IMR-90 (cell line): ENCODE measurements around the gene FTCDNL1. TPM values are rescaled to one million over a fixed set of nuclear protein-coding genes. Genes with fewer than 3 reads are reported as not detected.
A peak's percentile ranks its signal among the peaks of the same experiment; 100 is the strongest.

Source experiments
- ATAC-seq: fragments of 200-7000 bp; cut with Tn5 transposase; 2 replicates; pipeline ENCODE4 v1.9.1; 2020; ENCODE audit warnings: low read depth, mild to moderate bottlenecking, moderate library complexity
- BruUV-seq: library from RNA; stranded (reverse); fragments of 400-500 nt; replicated peaks from 2 replicates; lab custom pipeline; 2021; lab: Mats Ljungman, UMichigan
- CTCF ChIA-PET: fragments of 300-600 bp; formaldehyde crosslinking; extraction: SDS; loops from one replicate; lab custom pipeline; 2021; ENCODE audit warnings: antibody characterized with exemption; lab: Yijun Ruan, JAX
- POLR2A ChIA-PET: fragments of 300-600 bp; sonication (Branson Sonifier 250); formaldehyde crosslinking; loops from one replicate; lab custom pipeline; 2022; ENCODE audit warnings: antibody characterized with exemption; ENCODE audit not compliant: unreplicated experiment; lab: Charles Lee
- DNase-seq: peaks from one replicate; pipeline ENCODE4 v3.0.0; 2013
- H2AFZ ChIP-seq: replicated peaks from 2 replicates; pipeline ENCODE3; 2013; ENCODE audit warnings: low read length, mild to moderate bottlenecking; ENCODE audit not compliant: poor library complexity
- H2AK5ac ChIP-seq: 2 replicates; pipeline ENCODE4 v1.6.1; 2013; ENCODE audit warnings: low read depth, low read length, inconsistent platforms
- H2AK9ac ChIP-seq: replicated peaks from 2 replicates; pipeline ENCODE3; 2013; ENCODE audit warnings: mild to moderate bottlenecking, low read depth, low read length, moderate library complexity; ENCODE audit not compliant: poor library complexity
- H2BK120ac ChIP-seq: 2 replicates; pipeline ENCODE4 v1.6.1; 2013; ENCODE audit warnings: low read depth, low read length, inconsistent platforms
- H2BK15ac ChIP-seq: 3 replicates; pipeline ENCODE4 v1.6.1; 2013; ENCODE audit warnings: low read depth, low read length, inconsistent platforms
- H2BK20ac ChIP-seq: 2 replicates; pipeline ENCODE4 v1.6.1; 2013; ENCODE audit warnings: low read depth, mild to moderate bottlenecking, inconsistent platforms, low read length, moderate library complexity
- H2BK5ac ChIP-seq: 2 replicates; pipeline ENCODE4 v1.6.1; 2013; ENCODE audit warnings: mild to moderate bottlenecking, low read depth, low read length, inconsistent platforms; ENCODE audit not compliant: poor library complexity, severe bottlenecking
- H3K14ac ChIP-seq: replicated peaks from 2 replicates; pipeline ENCODE4 v1.6.1; 2013; ENCODE audit warnings: low read depth, low read length, inconsistent platforms
- H3K18ac ChIP-seq: 2 replicates; pipeline ENCODE4 v1.6.1; 2013; ENCODE audit warnings: low read depth, low read length, control low read depth
- H3K23ac ChIP-seq: 2 replicates; pipeline ENCODE4 v1.6.1; 2013; ENCODE audit warnings: low read depth, low read length, inconsistent platforms
- H3K27ac ChIP-seq: 2 replicates; pipeline ENCODE4 v1.5.1; 2013; ENCODE audit warnings: mild to moderate bottlenecking, control low read depth, low read length; ENCODE audit not compliant: insufficient read depth
- H3K27me3 ChIP-seq: 2 replicates; pipeline ENCODE4 v1.6.1; 2013; ENCODE audit warnings: low read length; ENCODE audit not compliant: control insufficient read depth, insufficient read depth
- H3K36me3 ChIP-seq: 2 replicates; pipeline ENCODE4 v1.6.1; 2013; ENCODE audit warnings: low read length, mixed read lengths; ENCODE audit not compliant: control insufficient read depth, insufficient read depth
- H3K4ac ChIP-seq: 2 replicates; pipeline ENCODE4 v1.6.1; 2013; ENCODE audit warnings: low read depth, low read length, inconsistent platforms
- H3K4me1 ChIP-seq: 2 replicates; pipeline ENCODE4 v1.6.1; 2013; ENCODE audit warnings: low read length, mixed read lengths; ENCODE audit not compliant: control insufficient read depth, insufficient read depth
- H3K4me2 ChIP-seq: 2 replicates; pipeline ENCODE4 v1.6.1; 2013; ENCODE audit warnings: low read depth, mild to moderate bottlenecking, control low read depth, low read length, moderate library complexity
- H3K4me3 ChIP-seq: 2 replicates; pipeline ENCODE4 v1.5.1; 2013; ENCODE audit warnings: low read depth, mild to moderate bottlenecking, control low read depth, low read length, moderate library complexity; ENCODE audit not compliant: insufficient read depth
- H3K56ac ChIP-seq: 2 replicates; pipeline ENCODE4 v1.6.1; 2013; ENCODE audit warnings: low read length, inconsistent platforms; ENCODE audit not compliant: insufficient read depth; ENCODE audit errors: extremely low read depth
- H3K79me1 ChIP-seq, 2 experiments: 2 replicates each; pipeline ENCODE4 v1.6.1; 2013; ENCODE audit warnings: low read length in 2 of 2, inconsistent platforms in 1 of 2, low read depth in 1 of 2
- H3K9ac ChIP-seq: 2 replicates; pipeline ENCODE4 v1.6.1; 2013; ENCODE audit warnings: low read depth, low read length, control low read depth
- H3K9me1 ChIP-seq: 2 replicates; pipeline ENCODE4 v1.6.1; 2013; ENCODE audit warnings: low read length, inconsistent platforms; ENCODE audit not compliant: insufficient read depth
- H3K9me3 ChIP-seq: 2 replicates; pipeline ENCODE4 v1.6.1; 2013; ENCODE audit warnings: low read length; ENCODE audit not compliant: control insufficient read depth, insufficient read depth
- H4K20me1 ChIP-seq: 2 replicates; pipeline ENCODE4 v1.6.1; 2013; ENCODE audit warnings: low read length, inconsistent platforms; ENCODE audit not compliant: insufficient read depth
- H4K5ac ChIP-seq: 2 replicates; pipeline ENCODE4 v1.6.1; 2013; ENCODE audit warnings: mild to moderate bottlenecking, low read depth, low read length, control low read depth
- H4K8ac ChIP-seq, 2 experiments: 2 replicates each; pipeline ENCODE4 v1.6.1; 2013; ENCODE audit warnings: low read depth in 2 of 2, low read length in 2 of 2, control low read depth in 1 of 2, inconsistent platforms in 1 of 2
- H4K91ac ChIP-seq: 2 replicates; pipeline ENCODE4 v1.6.1; 2013; ENCODE audit warnings: low read depth, low read length, inconsistent platforms; ENCODE audit not compliant: insufficient read depth
- CHD1 ChIP-seq: IDR thresholded peaks from 2 replicates; pipeline ENCODE4 v1.6.1; 2012; ENCODE audit warnings: low read depth, low read length, improper control_type of control experiment
- CTCF ChIP-seq: conservative IDR thresholded peaks from 2 replicates; pipeline ENCODE4 v1.5.1; 2012; ENCODE audit warnings: mild to moderate bottlenecking, low read depth, low read length, improper control_type of control experiment
- ELK1 ChIP-seq: fragments of 150-350 bp; IDR thresholded peaks from 2 replicates; pipeline ENCODE4 v1.6.1; 2016; ENCODE audit warnings: low read depth, mild to moderate bottlenecking, low read length, moderate library complexity, borderline replicate concordance
- FOS ChIP-seq: fragments of 150-350 bp; IDR thresholded peaks from 2 replicates; pipeline ENCODE4 v1.6.1; 2016; ENCODE audit warnings: low read depth, low read length
- MAFK ChIP-seq: IDR thresholded peaks from 2 replicates; pipeline ENCODE4 v1.6.1; 2012; ENCODE audit warnings: low read depth, low read length, improper control_type of control experiment
- MXI1 ChIP-seq: IDR thresholded peaks from 2 replicates; pipeline ENCODE4 v1.6.1; 2012; ENCODE audit warnings: low read depth, mild to moderate bottlenecking, low read length, moderate library complexity, borderline replicate concordance
- NFE2L2 ChIP-seq: fragments of 150-350 bp; IDR thresholded peaks from 2 replicates; pipeline ENCODE4 v1.6.1; 2016; ENCODE audit warnings: low read depth, mild to moderate bottlenecking, low read length
- POLR2A ChIP-seq: IDR thresholded peaks from 2 replicates; pipeline ENCODE4 v1.6.1; 2012; ENCODE audit warnings: mild to moderate bottlenecking, low read depth, low read length
- RAD21 ChIP-seq: IDR thresholded peaks from 2 replicates; pipeline ENCODE4 v1.6.1; 2012; ENCODE audit warnings: low read length, improper control_type of control experiment
- RFX5 ChIP-seq: IDR thresholded peaks from 2 replicates; pipeline ENCODE4 v1.8.0; 2012; ENCODE audit warnings: low read depth, mild to moderate bottlenecking, low read length, moderate library complexity
- WGBS, 2 experiments: methylation state at CpG; one replicate each; pipeline versions ENCODE4 v1.1.5 to v1.1.7; 2013; ENCODE audit warnings: missing lambda C conversion rate in 2 of 2; ENCODE audit not compliant: insufficient read length in 1 of 2; ENCODE audit errors: extremely low coverage in 2 of 2; 5-methylcytosine and 5-hydroxymethylcytosine counted together
- dilution Hi-C: fragments of 300-500 bp; cut with HindIII; formaldehyde crosslinking; loops from one replicate; pipeline ENCODE4 v1.14.3; 2018; ENCODE audit warnings: low sequenced_read_pairs; ENCODE audit not compliant: unreplicated experiment
- in situ Hi-C: fragments of 300-500 bp; cut with MboI; formaldehyde crosslinking; loops from 3 replicates; pipeline ENCODE4 v1.14.3; 2019; ENCODE audit warnings: low sequenced_read_pairs, inconsistent platforms, mixed read lengths
- intact Hi-C: fragments of 100-400 bp; cut with micrococcal nuclease; formaldehyde crosslinking; loops from 2 replicates; pipeline ENCODE4 v1.10.0; 2022
- polyA plus RNA-seq, 3 experiments: library from polyadenylated mRNA; depleted of rRNA; stranded (reverse); fragments of >200 nt; gene quantifications; 2 replicates each; pipeline ENCODE4 v1.2.3, GENCODE V29; 2012; ENCODE audit warnings: low replicate concordance in 1 of 3
- total RNA-seq: library from RNA; depleted of rRNA; stranded (reverse); fragments of >200 nt; gene quantifications from 2 replicates; pipeline ENCODE4 v1.2.3, GENCODE V29; 2012

The FTCDNL1 gene
- total and polyA plus RNA-seq, 2 of the 4 experiments (the other 2 are of a cell fraction): 0.18 to 0.21 TPM

- H3K23ac ChIP-seq: no peak overlapping the region
- ChIA-PET CTCF (no interaction called here), POLR2A (no interaction called here)
- H4K20me1 ChIP-seq: no peaks in the 10 kb centered on the region
- H3K9me3 ChIP-seq: peaks cover 3% of the 10 kb centered on the region; the same call in 1 of the 2 replicates
- H3K9ac ChIP-seq: no peak overlapping the region
- H4K91ac ChIP-seq: peak overlapping the region; percentile 50; the same call in 1 of the 2 replicates
- no peak overlapping the region for H3K4me3 ChIP-seq
- no peak overlapping the region for H3K27ac ChIP-seq
- no peaks in the 10 kb centered on the region for H3K36me3 ChIP-seq
- no peak overlapping the region; the same call in 1 of the 2 replicates for H3K4me2 ChIP-seq
- DNase-seq (no peak), ATAC-seq (no peak)
- H2AK9ac ChIP-seq: no peak overlapping the region
- in situ Hi-C loops (no loop called here), intact Hi-C loops (no loop called here), dilution Hi-C loops (no loop called here)
- no peaks in the 10 kb centered on the region for H3K79me1 ChIP-seq
- H3K9me1 ChIP-seq: no peaks in the 10 kb centered on the region; the same call in 1 of the 2 replicates
- H2BK120ac ChIP-seq: peak overlapping the region; percentile 57
- TF ChIP-seq RFX5 (no peak), MXI1 (no peak), NFE2L2 (no peak), CTCF (no peak), ELK1 (no peak), POLR2A (no peak), FOS (no peak), CHD1 (no peak), RAD21 (no peak), MAFK (no peak)
- H2BK5ac ChIP-seq: no peak overlapping the region
- H3K18ac ChIP-seq: peak overlapping the region; percentile 28; the same call in 1 of the 2 replicates
- no peak overlapping the region for H3K14ac ChIP-seq
- H2BK20ac ChIP-seq: peak overlapping the region; percentile 11
- H2BK15ac ChIP-seq: peak overlapping the region; percentile 75; the same call in 2 of the 3 replicates
- no peak overlapping the region; a peak in 2 of 4 replicates for H4K8ac ChIP-seq
- H3K4me1 ChIP-seq: peaks cover 10% of the 10 kb centered on the region; the same call in 1 of the 2 replicates
- peak overlapping the region; percentile 52; the same call in 1 of the 2 replicates for H3K4ac ChIP-seq
- no TSS peak for BruUV-seq
- no peaks in the 10 kb centered on the region; the same call in 1 of the 2 replicates for H3K27me3 ChIP-seq
- H2AK5ac ChIP-seq: peak overlapping the region; percentile 64; the same call in 1 of the 2 replicates
- no CpG with 5 or more reads among the region's 1 CpG for WGBS, 2 experiments
- no peak overlapping the region for H3K56ac ChIP-seq
- H4K5ac ChIP-seq: peak overlapping the region; percentile 25; the same call in 1 of the 2 replicates
- no peak overlapping the region for H2AFZ ChIP-seq
Measured at GRCh38 chr2:199804831-199805230, 46.2 kb downstream of the FTCDNL1 start.
